GM12874 (cell line): ENCODE measurements around the gene CFAP410.

Source experiments
- CTCF ChIP-seq: IDR thresholded peaks from 2 replicates; pipeline ENCODE4 v1.5.1; 2011; ENCODE audit warnings: low read depth, mild to moderate bottlenecking, control low read depth, low read length, moderate library complexity; ENCODE audit not compliant: insufficient read depth

The CFAP410 gene

GRCh38 chr21:44366586-44367211, 27.5 kb upstream of the CFAP410 start:
- TF ChIP-seq CTCF: no peak

DNA sequence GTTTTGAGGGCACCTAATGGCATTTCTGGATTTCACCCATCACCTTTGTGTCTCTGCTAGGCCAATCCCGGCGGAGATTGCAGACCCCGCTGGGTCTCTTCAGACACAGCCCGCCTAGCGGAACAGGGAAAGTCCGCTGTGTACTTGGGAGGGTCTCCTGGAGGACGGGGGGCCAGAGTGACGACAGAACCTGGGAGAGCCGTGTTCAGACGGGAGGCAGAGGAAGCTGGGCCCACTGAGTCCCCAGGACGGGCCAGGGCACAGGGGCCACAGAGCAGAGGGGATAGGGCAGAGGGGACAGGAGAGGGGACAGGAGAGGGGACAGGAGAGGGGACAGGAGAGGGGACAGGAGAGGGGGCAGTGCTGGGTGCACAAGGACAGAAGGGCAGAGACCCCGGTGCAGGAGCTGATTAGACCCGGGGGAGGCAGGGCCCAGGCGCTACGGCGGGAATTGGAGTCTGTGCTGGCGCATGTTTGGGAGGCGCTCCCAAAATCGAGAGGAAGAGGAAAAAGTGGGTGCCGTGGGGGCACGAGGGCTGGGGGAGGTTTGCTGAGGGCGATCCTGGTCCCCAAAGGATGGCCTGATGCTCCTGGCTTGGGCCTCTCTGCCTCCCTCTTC, 26.9 kb upstream of the CFAP410 start:
- no peak for TF ChIP-seq CTCF

- TF ChIP-seq CTCF: no peak
Measured at GRCh38 chr21:44365251-44365966, 26.2 kb upstream of the CFAP410 start.

DNA sequence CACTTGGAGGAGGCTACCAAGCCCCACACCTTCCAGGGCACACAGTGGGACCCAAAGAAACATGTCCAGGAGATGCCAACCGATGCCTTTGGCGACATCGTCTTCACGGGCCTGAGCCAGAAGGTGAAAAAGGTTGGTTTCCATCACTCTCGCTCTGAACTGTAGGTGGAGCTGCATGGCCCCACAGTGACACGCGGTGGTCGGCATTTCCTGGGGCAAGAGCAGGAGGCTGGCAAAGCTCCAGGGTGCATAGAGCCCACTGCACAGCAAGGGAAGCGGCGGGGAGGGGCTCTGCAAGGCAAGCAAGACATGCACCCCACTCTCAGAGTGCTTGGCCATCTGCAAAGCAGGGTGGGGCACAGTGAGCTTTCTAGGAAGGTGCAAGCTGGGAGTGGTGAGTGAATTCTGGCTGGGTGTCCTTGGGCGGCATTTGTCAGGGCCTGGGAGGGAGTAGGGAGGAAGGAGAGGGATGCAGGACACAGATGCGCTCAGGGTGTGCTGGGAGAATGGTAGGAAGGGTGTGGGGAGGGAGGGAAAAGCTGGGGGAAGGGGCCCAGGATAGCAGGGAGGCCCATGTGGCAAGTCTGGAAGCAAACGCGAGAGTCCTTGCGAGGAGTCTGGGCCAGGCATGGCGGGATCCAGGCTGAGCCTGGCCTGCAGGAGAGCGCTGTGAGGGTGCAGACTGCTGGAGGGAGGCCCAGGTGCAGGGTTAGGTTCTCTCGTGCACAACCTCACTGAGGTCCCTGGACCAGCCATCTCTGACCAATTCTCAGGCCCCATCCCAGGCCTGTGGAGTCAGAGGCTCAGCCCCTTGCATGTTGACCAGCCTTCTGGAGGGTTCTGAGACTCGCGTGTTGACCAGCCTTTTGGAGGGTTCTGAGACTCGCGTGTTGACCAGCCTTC, 25.2 kb upstream of the CFAP410 start:
- TF ChIP-seq CTCF: no peak

DNA sequence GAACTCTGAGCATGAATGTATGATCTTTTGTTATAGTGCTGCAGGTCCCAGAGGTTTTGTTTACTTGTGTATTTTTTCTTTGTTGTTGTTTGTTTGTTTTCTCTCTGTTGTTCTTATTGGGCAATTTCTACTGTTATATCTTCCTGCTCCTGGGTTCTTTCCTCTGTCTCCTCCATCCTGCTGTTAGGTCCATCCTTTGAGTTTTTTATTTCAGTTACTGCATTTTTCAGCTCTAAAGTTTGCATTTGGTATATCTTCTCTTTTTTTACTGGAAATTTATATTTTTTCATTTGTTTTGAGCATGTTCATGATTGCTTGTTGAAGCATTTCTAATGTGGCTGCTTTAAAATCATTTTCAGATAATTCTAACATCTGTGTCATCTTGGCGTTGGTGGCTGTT, 24.1 kb upstream of the CFAP410 start:
- TF ChIP-seq CTCF: no peak

DNA sequence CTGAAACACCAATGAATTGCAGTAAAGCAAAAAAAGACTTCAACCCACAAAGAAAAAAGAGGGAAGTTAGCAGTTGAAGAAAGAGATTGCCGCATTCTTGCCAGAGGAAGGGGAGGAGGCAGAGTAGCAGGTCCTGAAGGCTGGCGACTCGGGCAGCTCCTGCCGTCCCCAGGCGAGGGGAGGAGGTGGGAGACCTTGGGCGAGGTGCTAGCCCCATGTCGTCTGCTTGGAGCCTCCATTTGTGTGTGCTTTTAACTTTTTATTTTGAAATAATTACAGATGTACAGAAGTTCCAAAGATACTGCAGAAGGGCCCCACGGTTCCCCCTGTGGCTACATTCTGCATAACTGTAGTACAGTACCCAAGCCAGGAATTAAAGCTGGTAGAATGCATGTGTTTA, 21.0 kb upstream of the CFAP410 start:
- TF ChIP-seq CTCF: no peak

DNA sequence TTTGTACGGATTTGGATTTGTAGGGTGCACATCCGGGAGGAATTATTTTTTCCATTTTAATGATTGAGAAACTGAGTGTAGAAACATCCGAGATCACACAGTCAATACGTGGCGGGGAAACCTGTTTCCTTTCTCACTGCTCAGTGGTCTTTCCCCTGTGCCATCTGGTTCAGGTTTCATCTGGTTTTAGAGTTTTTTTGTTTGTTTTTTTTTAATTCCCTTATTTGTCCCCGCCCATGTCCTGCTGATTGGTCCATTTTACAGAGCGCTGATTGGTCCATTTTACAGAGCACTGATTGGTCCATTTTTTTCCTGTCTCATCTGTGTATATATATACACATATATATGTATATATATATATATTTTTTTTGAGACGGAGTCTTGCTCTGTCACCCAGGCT, 20.2 kb upstream of the CFAP410 start:
- TF ChIP-seq CTCF: no peak
